HG03064 (cell line): ENCODE measurements around the gene CELF5.
"Not testable (repeated sequence)": the region's sequence is repeated elsewhere in the genome, so short reads cannot be mapped to it uniquely, and the experiment has no call there.

ENCODE experiments used
- ATAC-seq: cut with Tn5 transposase; IDR thresholded peaks from one replicate; pipeline ENCODE4 v1.9.1; 2021; ENCODE audit warnings: low read depth; ENCODE audit not compliant: unreplicated experiment

The CELF5 gene

DNA sequence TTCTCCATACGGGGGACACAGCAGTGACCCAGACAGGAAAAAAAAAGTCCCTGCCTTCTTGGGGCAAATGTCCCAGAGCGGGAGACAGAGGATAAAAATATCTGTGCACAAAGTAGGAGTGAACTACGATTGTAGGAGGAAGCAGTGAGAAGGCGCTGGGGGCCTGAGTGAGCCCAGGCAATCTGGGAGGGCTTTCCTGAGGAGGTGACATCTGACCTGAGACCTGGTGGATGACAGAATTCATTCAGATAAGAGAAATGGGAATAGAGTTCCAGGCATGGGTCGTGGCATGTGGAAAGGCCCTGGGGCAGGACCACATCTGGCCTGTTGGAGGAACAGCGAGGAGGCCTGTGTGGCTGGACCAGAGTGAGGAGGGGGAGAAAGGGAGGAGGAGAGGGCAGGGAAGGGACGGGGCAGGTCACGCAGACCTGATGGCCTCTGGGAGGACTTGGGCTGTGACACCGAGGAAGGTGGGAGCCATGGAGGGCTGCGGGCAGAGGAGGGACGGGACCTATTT lies 91.7 kb downstream of the CELF5 start:
- no peak for ATAC-seq

DNA sequence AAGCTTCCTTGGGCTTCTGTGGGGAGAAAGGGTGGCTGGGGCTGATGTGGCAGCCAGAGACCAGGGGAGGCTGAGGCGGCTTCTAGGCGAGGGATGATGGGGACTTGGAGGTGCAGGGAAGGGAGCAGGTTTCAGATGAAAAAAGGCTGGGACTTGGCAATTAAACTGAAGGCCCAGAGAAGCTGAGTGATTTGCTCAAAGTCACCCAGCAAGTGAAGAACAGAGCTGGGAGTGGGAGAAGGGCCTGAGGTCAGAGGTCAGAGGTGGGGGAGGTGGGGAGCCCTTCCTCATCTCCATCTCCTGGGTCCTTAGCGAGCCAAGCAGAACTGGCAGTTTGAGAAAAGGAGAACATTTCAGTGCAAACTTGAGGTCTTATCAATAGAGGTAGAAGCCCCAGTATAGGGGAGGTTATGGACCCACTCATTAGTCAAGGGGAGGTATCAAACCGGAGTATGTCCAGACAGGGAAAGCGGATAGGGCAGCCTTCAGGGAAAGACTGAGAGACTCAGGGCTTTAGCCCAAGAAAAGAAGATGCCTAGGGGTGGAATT lies 92.3 kb downstream of the CELF5 start:
- ATAC-seq, result no peak

DNA sequence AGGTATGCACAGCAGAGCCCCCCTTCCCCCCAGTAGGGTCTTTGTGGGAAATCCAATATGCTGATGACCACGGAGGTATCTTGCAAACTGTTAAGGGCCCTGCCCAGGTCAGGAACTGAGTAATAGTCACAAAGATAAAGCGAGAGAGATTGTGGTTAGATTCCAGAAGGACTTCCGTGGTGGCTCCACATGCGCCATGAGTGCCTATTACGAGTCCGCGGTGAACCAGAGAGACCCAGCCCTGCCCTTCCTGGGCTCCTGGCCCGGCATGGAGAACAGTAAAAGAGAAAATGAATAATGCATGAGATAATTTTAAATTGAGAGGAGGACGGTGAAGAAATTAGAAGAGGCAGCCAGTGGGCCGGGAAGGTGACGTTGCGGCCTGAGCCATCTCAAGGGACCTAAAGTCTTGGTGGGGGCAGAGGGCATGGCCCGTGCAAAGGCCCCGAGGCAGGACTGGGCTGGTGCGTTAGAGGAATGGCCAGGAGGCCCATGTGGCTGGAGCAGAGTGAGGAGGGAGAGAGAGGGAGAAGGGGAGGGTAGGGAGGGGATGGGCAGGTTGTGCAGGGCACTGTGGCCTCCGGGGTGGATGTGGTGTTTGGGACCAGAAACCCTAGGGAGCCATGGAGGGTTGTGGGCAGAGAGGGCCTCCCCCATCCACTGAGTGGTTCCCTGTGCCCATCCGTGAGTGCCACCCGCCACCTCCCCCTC lies 95.3 kb downstream of the CELF5 start:
- ATAC-seq, result no peak

- no peak for ATAC-seq
Measured at GRCh38 chr19:3320354-3320670, 95.9 kb downstream of the CELF5 start.

DNA sequence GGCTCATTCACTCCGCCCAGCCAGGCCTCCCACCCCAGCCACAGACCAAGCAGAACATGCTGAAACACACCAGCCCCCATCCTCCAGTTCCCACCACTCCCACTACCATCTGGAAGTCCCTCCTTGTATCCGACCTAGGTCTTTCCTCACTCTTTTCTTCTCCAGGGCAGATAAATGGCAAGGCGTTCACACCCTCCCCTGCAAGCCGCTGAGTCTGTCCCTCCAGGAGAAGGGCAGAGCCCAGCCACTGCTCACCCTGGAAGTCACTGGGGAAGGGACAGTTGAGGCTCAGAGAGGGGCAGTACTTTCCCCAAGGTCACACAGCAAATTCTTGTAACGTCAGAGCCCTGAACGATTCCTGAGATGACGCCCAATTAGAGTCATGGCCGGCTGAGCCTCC lies 96.4 kb downstream of the CELF5 start:
- no peak for ATAC-seq

GRCh38 chr19:3321696-3322095 lies 97.2 kb downstream of the CELF5 start:
- ATAC-seq, result no peak

- ATAC-seq, result no peak
Measured at GRCh38 chr19:3322199-3322978, 97.9 kb downstream of the CELF5 start.

GRCh38 chr19:3323026-3323425 lies 98.6 kb downstream of the CELF5 start:
- no peak for ATAC-seq

DNA sequence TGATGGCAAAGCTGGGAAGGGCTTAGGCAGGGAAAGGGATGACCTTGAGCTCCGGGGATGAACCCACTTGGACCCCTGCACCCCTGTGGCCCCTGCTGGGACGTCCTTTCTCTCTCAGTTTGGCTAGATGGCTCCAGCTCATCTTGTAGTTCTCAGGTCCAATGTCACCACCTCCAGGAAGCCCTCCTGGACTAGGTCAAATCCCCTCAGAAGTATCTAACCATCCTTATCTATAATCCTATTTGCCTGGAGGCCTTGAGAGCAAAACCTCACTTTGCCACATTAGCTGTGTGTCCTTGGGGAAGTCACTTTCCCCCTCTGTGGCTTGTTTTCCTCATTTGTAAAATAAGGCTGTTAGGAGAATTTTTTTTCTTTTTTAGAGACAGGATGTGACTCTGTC lies 99.2 kb downstream of the CELF5 start:
- no peak for ATAC-seq

GRCh38 chr19:3324405-3324856 lies 100.0 kb downstream of the CELF5 start:
- no peak for ATAC-seq

DNA sequence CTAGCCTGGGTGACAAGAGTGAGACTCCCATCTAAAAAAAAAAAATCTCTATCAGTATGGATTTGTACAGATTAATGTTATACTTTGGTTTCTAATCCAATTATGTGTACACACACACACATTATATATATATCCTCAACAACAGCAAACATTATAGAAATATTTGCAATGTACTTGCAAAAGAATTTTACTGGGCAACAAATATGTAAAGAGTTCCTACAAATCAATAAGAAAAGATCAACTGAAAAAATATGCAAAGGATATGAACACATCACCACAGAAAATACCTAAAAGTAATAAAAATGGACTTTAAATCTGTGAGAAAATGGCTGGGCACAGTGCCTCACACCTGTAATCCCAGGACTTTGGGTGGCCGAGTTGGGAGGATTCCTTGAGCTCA lies 101.0 kb downstream of the CELF5 start:
- no peak for ATAC-seq

- ATAC-seq, result no peak
Measured at GRCh38 chr19:3328743-3329142, 104.3 kb downstream of the CELF5 start.

DNA sequence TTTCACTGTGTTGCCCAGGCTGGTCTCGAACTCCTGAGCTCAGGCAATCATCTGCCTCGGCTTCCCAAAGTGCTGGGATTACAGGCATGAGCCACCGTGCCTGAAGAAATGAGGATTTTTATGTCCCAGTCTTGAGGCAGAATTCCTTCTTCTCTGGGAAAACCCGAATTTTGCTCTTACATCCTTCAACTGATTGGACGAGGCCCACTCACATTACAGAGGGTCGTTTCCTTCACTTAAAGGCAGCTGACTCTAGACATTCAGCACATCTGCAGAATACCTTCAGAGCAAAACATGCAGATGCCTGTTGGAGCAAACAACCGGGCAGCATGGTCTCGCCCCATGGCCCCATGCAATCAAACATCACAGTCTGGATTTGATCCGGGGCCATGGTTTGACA lies 105.6 kb downstream of the CELF5 start:
- ATAC-seq, result no peak

DNA sequence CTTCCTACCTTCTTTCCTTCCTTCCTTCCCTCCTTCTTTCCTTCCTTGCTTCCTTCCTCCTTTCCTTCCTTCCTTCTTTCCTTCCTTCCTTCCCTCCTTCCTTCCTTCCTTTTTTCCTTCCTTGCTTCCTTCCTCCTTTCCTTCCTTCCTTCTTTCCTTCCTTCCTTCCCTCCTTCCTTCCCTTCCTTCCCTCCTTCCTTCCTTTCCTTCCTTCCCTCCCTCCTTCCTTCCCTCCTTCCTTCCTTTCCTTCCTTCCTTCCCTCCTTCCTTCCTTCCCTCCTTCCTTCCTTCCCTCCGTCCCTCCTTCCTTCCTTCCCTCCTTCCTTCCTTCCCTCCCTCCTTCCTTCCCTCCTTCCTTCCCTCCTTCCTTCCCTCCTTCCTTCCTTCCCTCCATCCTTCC lies 107.8 kb downstream of the CELF5 start:
- not testable (repeated sequence) for ATAC-seq

GRCh38 chr19:3333020-3333583 lies 108.6 kb downstream of the CELF5 start:
- ATAC-seq, result no peak

- no peak for ATAC-seq
Measured at GRCh38 chr19:3333662-3334061, 109.2 kb downstream of the CELF5 start.

DNA sequence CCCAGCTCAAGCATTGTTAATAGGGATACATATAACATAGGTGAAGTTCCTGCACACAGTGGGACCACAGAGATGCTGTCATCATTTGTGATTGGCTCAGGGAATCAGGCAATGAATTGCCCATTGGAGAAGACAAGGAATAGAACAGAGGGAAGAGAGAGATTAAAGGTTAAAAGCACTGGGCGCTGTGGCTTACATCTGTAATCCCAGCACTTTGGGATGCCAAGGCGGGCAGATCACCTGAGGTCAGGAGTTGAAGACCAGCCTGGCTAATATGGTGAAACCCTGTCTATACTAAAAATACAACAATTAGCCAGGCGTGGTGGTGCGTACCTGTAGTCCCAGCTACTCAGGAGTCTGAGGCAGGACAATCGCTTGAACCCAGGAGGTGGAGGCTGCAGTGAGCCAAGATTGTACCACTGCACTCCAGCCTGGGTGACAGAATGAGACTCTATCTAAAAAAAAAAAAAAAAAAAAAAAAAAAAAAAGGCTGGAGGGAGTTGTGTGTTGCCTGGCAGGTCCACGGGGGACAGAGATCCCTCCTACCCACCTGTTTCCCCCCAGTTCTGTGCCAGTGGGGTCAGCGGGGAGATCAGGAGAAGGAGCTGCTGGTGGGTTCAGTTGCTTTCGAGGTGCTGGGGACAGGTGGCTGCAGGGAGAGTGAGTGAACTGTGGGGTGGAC lies 110.4 kb downstream of the CELF5 start:
- not testable (repeated sequence) for ATAC-seq

- no peak for ATAC-seq
Measured at GRCh38 chr19:3335431-3336350, 111.2 kb downstream of the CELF5 start.

- no peak for ATAC-seq
Measured at GRCh38 chr19:3336351-3336679, 111.9 kb downstream of the CELF5 start.
